WTC11 (cell line): Measurements from ENCODE around the gene FMNL1. TPM values are rescaled to one million over a fixed set of nuclear protein-coding genes. Genes with fewer than 3 reads are reported as not detected.

ENCODE experiments used
- ATAC-seq: fragments of 200-7000 bp; cut with Tn5 transposase; 2 replicates; pipeline ENCODE4 v1.10.0; 2021; ENCODE audit warnings: mild to moderate bottlenecking, moderate library complexity
- CTCF ChIA-PET: fragments of 300-600 bp; sonication (Branson Sonifier 250); formaldehyde crosslinking; loops from one replicate; lab custom pipeline; 2021; ENCODE audit warnings: antibody characterized with exemption; lab: Charles Lee
- POLR2A ChIA-PET: fragments of 350-600 bp; sonication (Branson Sonifier 250); formaldehyde crosslinking; loops from one replicate; lab custom pipeline; 2021; ENCODE audit warnings: antibody characterized with exemption; lab: Charles Lee
- DNase-seq: peaks from one replicate; pipeline ENCODE4 v3.0.0; 2021; ENCODE audit warnings: low spot score
- H3K27ac Mint-ChIP-seq: 2 replicates; pipeline ENCODE4 v1.8.0; 2021; ENCODE audit warnings: mixed read lengths
- H3K27me3 Mint-ChIP-seq: 2 replicates; pipeline ENCODE4 v1.8.0; 2021; ENCODE audit warnings: low read depth, mild to moderate bottlenecking, moderate library complexity, mixed read lengths
- H3K36me3 Mint-ChIP-seq: 2 replicates; pipeline ENCODE4 v1.8.0; 2021; ENCODE audit warnings: mixed read lengths
- H3K4me1 Mint-ChIP-seq: 2 replicates; pipeline ENCODE4 v1.8.0; 2022; ENCODE audit warnings: mixed read lengths
- H3K4me3 Mint-ChIP-seq: 2 replicates; pipeline ENCODE4 v1.8.0; 2021; ENCODE audit warnings: mild to moderate bottlenecking, moderate library complexity, mixed read lengths
- H3K9me3 Mint-ChIP-seq: 2 replicates; pipeline ENCODE4 v1.8.0; 2021; ENCODE audit warnings: mixed read lengths
- ARID4B ChIP-seq: sonication (generic); formaldehyde crosslinking; IDR thresholded peaks from 2 replicates; pipeline ENCODE4 v1.8.0; 2023; ENCODE audit warnings: missing genetic modification reagents, mild to moderate bottlenecking, borderline replicate concordance
- FOXP4 ChIP-seq: sonication (generic); formaldehyde crosslinking; IDR thresholded peaks from 2 replicates; pipeline ENCODE4 v1.8.0; 2022; ENCODE audit warnings: mild to moderate bottlenecking, missing genetic modification reagents
- IRF2 ChIP-seq: sonication (generic); formaldehyde crosslinking; IDR thresholded peaks from 2 replicates; pipeline ENCODE4 v1.8.0; 2022; ENCODE audit warnings: low read depth, missing genetic modification reagents, borderline replicate concordance
- MLX ChIP-seq: sonication (generic); formaldehyde crosslinking; IDR thresholded peaks from 2 replicates; pipeline ENCODE4 v1.8.1; 2023; ENCODE audit warnings: mild to moderate bottlenecking, missing genetic modification reagents, moderate library complexity
- PRRX2 ChIP-seq: fragments of 250-450 bp; sonication (Bioruptor Pico); IDR thresholded peaks from 2 replicates; pipeline ENCODE4 v1.8.0; 2021; ENCODE audit warnings: mild to moderate bottlenecking
- TCF7 ChIP-seq: sonication (generic); formaldehyde crosslinking; IDR thresholded peaks from 2 replicates; pipeline ENCODE4 v1.8.0; 2022; ENCODE audit warnings: mild to moderate bottlenecking, low read depth, missing genetic modification reagents, moderate library complexity
- ZNF263 ChIP-seq: sonication (generic); formaldehyde crosslinking; IDR thresholded peaks from 2 replicates; pipeline ENCODE4 v1.8.1; 2022; ENCODE audit warnings: low read depth, mild to moderate bottlenecking, moderate library complexity, missing genetic modification reagents
- total RNA-seq: library from RNA; stranded (reverse); gene quantifications from 3 replicates; pipeline ENCODE4 v1.2.3, GENCODE V29; 2021
- TF ChIP-seq, protein P1 (sequence below): sonication (generic); formaldehyde crosslinking; IDR thresholded peaks from 2 replicates; pipeline ENCODE4 v1.8.0; 2023; ENCODE audit warnings: missing genetic modification reagents
- TF ChIP-seq, protein P2 (sequence below): fragments of 250-450 bp; sonication (Bioruptor Pico); conservative IDR thresholded peaks from 2 replicates; pipeline ENCODE4 v1.9.0; 2021; ENCODE audit warnings: mild to moderate bottlenecking
- TF ChIP-seq, protein P3 (sequence below): sonication (generic); formaldehyde crosslinking; IDR thresholded peaks from 2 replicates; pipeline ENCODE4 v1.8.1; 2023; ENCODE audit warnings: mild to moderate bottlenecking, moderate library complexity, missing genetic modification reagents
- TF ChIP-seq, protein P4 (sequence below): sonication (generic); formaldehyde crosslinking; IDR thresholded peaks from 2 replicates; pipeline ENCODE4 v1.8.1; 2022; ENCODE audit warnings: missing genetic modification reagents, borderline replicate concordance

The FMNL1 gene
- total RNA-seq, 1 experiment from 2014 or later, result 5.3 TPM

- TF ChIP-seq FOXP4 (CRISPR knock-in tag) (no peak), ARID4B (CRISPR knock-in tag) (no peak), ZNF263 (CRISPR knock-in tag) (no peak), IRF2 (CRISPR knock-in tag) (no peak)
- TF ChIP-seq, protein P1, sequence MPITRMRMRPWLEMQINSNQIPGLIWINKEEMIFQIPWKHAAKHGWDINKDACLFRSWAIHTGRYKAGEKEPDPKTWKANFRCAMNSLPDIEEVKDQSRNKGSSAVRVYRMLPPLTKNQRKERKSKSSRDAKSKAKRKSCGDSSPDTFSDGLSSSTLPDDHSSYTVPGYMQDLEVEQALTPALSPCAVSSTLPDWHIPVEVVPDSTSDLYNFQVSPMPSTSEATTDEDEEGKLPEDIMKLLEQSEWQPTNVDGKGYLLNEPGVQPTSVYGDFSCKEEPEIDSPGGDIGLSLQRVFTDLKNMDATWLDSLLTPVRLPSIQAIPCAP (CRISPR knock-in tag), result no peak
- TF ChIP-seq, protein P2, sequence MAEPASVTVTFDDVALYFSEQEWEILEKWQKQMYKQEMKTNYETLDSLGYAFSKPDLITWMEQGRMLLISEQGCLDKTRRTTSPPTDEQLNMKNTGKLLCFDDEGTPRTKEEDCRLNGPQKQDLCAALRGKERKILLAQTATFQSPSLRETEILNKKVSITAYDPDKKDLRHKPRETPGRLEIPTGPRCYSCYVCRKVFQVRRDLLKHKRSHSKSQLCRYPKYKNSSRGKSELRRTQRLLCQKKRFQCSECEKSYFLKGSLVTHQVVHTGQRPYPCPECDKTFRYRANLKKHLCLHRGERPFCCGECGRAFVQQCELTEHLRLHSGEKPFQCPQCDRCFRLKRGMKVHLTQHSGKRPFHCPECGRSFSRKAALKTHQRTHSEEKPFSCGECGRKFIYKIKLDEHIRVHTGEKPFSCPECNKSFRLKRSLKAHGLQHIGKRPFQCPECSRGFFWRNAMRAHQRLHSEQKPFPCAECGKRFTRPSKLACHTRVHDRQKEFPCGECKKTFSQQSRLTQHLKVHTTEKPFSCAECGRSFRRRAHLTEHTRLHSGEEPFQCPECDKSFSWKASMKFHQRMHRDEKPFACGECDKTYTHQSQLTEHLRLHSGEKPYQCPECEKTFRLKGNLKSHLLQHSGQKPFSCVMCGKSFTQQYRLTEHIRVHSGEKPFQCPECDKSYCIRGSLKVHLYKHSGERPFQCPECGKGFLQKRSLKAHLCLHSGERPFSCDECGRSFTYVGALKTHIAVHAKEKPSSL (CRISPR knock-in tag), result no peak
- TF ChIP-seq, all 79 proteins: peak for 0
Observed at GRCh38 chr17:45264988-45265387, 43.3 kb downstream of the FMNL1 start (continued).

DNA sequence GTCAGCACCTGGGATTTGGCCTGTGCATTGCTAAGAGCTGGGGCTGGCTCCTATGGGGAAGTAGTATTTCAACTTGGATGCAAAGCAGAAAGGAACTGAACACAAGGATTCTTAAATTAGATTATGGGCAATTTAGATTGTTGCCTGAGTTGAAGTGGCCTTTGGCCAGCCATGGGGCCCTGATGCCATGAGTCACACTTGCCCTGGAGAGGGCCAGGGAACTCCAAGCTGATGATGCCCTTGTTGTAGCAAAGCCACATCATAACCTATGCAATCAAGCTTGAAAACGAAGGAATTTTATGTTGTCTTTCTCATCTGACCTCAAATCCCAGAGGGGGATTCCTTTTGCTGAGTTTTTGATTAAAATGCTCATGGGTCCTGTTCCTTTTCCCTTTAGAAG lies 44.1 kb downstream of the FMNL1 start:
- Mint-ChIP-seq H3K4me3 (no peak overlapping the region), H3K27ac (no peak overlapping the region), H3K9me3 (no peaks in the 10 kb centered on the region), H3K4me1 (peaks cover 9% of the 10 kb centered on the region; the same call in 1 of the 2 replicates), H3K27me3 (peaks cover 7% of the 10 kb centered on the region), H3K36me3 (peaks cover 11% of the 10 kb centered on the region; the same call in 1 of the 2 replicates)
- no peak for ATAC-seq
- TF ChIP-seq MLX (no peak), TCF7 (CRISPR knock-in tag) (no peak), ZNF263 (CRISPR knock-in tag) (no peak), PRRX2 (CRISPR knock-in tag) (no peak)
- TF ChIP-seq, protein P3, sequence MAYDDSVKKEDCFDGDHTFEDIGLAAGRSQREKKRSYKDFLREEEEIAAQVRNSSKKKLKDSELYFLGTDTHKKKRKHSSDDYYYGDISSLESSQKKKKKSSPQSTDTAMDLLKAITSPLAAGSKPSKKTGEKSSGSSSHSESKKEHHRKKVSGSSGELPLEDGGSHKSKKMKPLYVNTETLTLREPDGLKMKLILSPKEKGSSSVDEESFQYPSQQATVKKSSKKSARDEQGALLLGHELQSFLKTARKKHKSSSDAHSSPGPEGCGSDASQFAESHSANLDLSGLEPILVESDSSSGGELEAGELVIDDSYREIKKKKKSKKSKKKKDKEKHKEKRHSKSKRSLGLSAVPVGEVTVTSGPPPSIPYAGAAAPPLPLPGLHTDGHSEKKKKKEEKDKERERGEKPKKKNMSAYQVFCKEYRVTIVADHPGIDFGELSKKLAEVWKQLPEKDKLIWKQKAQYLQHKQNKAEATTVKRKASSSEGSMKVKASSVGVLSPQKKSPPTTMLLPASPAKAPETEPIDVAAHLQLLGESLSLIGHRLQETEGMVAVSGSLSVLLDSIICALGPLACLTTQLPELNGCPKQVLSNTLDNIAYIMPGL, result no peak
- TF ChIP-seq, protein P1 (CRISPR knock-in tag), result no peak
- TF ChIP-seq, protein P4, sequence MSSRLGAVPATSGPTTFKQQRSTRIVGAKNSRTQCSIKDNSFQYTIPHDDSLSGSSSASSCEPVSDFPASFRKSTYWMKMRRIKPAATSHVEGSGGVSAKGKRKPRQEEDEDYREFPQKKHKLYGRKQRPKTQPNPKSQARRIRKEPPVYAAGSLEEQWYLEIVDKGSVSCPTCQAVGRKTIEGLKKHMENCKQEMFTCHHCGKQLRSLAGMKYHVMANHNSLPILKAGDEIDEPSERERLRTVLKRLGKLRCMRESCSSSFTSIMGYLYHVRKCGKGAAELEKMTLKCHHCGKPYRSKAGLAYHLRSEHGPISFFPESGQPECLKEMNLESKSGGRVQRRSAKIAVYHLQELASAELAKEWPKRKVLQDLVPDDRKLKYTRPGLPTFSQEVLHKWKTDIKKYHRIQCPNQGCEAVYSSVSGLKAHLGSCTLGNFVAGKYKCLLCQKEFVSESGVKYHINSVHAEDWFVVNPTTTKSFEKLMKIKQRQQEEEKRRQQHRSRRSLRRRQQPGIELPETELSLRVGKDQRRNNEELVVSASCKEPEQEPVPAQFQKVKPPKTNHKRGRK (CRISPR knock-in tag), result no peak
- DNase-seq, result no peak
- CTCF ChIA-PET, result interaction anchor here (1.2 to 4.1 kb wide), 10 partner anchors 9 to 163 kb away, joined by 3 to 17 read pairs (median 6); partner anchors contain the start of gene ACBD4
- POLR2A ChIA-PET, result no interaction called here
